HG03139 (cell line): Measurements from ENCODE around the gene PCID2.

ENCODE experiments used
- ATAC-seq: cut with Tn5 transposase; IDR thresholded peaks from one replicate; pipeline ENCODE4 v1.9.1; 2021; ENCODE audit not compliant: unreplicated experiment

Gene PCID2

DNA sequence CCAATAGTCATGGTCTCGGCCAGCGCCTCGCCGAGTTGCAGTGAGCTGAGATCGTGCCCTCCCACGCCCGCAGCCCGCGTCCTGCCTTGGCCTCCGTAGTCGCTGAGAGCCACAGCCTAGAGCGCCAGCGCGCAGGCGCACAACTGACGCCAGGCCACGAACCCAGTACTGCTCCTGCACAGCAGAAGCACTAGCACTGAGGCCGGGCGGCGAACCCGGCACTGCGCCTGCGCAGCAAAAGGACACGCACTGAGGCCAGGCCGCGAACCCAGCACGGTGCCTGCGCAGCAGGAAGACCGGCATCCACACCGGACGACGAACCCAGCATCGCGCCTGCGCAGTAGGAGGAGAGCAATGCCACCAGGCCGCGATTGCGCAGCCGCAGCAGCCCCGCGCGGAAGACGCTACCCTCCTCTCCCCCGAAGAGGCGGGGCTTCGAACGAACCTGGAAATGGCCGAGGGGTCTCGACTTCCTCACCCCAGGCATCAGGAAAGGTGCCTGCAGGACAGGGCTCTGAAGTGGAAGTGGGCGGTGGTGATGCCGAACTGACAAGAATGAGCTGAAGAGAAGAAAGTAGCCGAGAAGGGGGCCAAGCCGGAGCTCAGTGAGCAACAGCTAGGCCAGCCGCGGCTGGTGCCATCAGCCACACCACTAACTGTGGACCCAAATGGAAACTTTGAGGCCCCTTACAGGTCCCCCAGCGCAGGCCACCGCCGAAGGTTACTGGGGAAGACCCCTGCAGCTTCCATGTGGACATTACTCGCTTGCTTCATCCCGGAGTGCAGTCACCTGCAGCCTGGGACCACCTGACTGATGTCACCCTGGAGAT lies 78.3 kb downstream of the PCID2 start:
- no peak for ATAC-seq

DNA sequence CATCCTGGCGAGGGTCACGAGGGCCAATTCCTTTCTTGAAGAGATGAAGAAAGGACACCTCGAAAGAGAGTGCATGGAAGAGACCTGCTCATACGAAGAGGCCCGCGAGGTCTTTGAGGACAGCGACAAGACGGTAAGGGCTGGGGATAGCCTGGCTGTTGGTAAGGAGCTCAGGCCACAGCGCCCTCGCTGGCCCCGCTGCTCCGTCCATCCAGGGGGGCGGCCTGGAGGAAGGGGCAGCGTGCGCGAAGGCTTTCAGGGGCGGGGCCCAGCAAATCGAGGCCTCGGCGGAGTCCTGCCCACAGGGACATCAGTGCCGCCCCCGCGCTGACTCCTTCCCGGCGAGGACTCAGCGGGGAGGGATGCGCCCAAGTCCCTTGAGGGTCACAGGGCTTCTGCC lies 79.0 kb downstream of the PCID2 start:
- ATAC-seq = no peak
